K562 (cell line): ENCODE measurements around the gene LAMB2. TPM values are rescaled to one million over a fixed set of nuclear protein-coding genes. Genes with fewer than 3 reads are reported as not detected.

Source experiments
- ARID4B ChIP-seq: sonication (generic); formaldehyde crosslinking; IDR thresholded peaks from 2 replicates; pipeline ENCODE4 v1.8.0; 2022; ENCODE audit warnings: mild to moderate bottlenecking, missing genetic modification reagents
- CCAR2 ChIP-seq: fragments of 200-400 bp; formaldehyde crosslinking; IDR thresholded peaks from 2 replicates; pipeline ENCODE4 v1.6.1; 2017; ENCODE audit warnings: mild to moderate bottlenecking, low read depth, low read length
- CTBP1 ChIP-seq: fragments of 450-650 bp; IDR thresholded peaks from 2 replicates; pipeline ENCODE4 v1.6.1; 2016; ENCODE audit warnings: borderline replicate concordance
- ELF1 ChIP-seq: fragments of 200-800 bp; sonication (Bioruptor generic); IDR thresholded peaks from 2 replicates; pipeline ENCODE4 v1.6.1; 2016; ENCODE audit warnings: missing genetic modification characterization, missing compliant biosample characterization
- MLX ChIP-seq, 2 experiments: fragments of 450-650 bp in 1 of 2; sonication (generic) in 1 of 2; formaldehyde crosslinking; conservative IDR thresholded peaks; 2 replicates each; pipeline versions ENCODE4 v1.4.0 to v1.8.1; 2020 to 2022; ENCODE audit warnings: mild to moderate bottlenecking in 1 of 2, missing genetic modification reagents in 1 of 2
- MXI1 ChIP-seq: IDR thresholded peaks from 2 replicates; pipeline ENCODE4 v1.6.1; 2011; ENCODE audit warnings: low read depth, mild to moderate bottlenecking, improper control_type of control experiment, low read length
- NR2C1 ChIP-seq, 2 experiments: fragments of 450-650 bp; IDR thresholded peaks; 2 replicates each; pipeline ENCODE4 v1.6.1; 2017; ENCODE audit warnings: mild to moderate bottlenecking in 2 of 2, antibody characterized with exemption in 1 of 2, inconsistent platforms in 1 of 2, missing compliant biosample characterization in 1 of 2, missing genetic modification characterization in 1 of 2
- SIRT6 ChIP-seq: IDR thresholded peaks from one replicate; pipeline ENCODE4 v1.6.1; 2012; ENCODE audit warnings: low read depth, mild to moderate bottlenecking, control low read depth, inconsistent platforms, low read length, moderate library complexity
- TBL1XR1 ChIP-seq, 2 experiments: IDR thresholded peaks; 2 replicates each; pipeline ENCODE4 v1.6.1; 2012; ENCODE audit warnings: improper control_type of control experiment in 2 of 2, low read length in 2 of 2, mild to moderate bottlenecking in 1 of 2
- ZNF384 ChIP-seq: IDR thresholded peaks from 2 replicates; pipeline ENCODE4 v1.6.1; 2012; ENCODE audit warnings: low read depth, low read length, improper control_type of control experiment
- ZNF639 ChIP-seq, 2 experiments: fragments of 200-800 bp in 1 of 2; sonication (Bioruptor generic) in 1 of 2; sonication (generic) in 1 of 2; formaldehyde crosslinking in 1 of 2; IDR thresholded peaks in 1 of 2; conservative IDR thresholded peaks in 1 of 2; 2 replicates each; pipeline versions ENCODE4 v1.5.0 to v1.6.1; 2016 to 2020; ENCODE audit warnings: missing compliant biosample characterization in 1 of 2, missing genetic modification characterization in 1 of 2, missing genetic modification reagents in 1 of 2
- ZNF766 ChIP-seq: fragments of 200-800 bp; sonication (Bioruptor generic); conservative IDR thresholded peaks from 2 replicates; pipeline ENCODE4 v1.6.1; 2016; ENCODE audit warnings: missing genetic modification characterization, missing compliant biosample characterization
- ZSCAN29 ChIP-seq: fragments of 450-650 bp; IDR thresholded peaks from 2 replicates; pipeline ENCODE4 v1.6.1; 2017
- polyA plus RNA-seq, 8 experiments: library from polyadenylated mRNA; depleted of rRNA in 4 of 8; stranded (reverse) in 5 of 8; unstranded in 3 of 8; fragments of >200 nt; fragmentation: Nextera tagmentation in 2 of 8; fragmentation: Illumina TruSeq in 1 of 8; extraction: Ambion mirVana in 2 of 8; extraction: Trizol in 1 of 8; gene quantifications; 2 replicates each; pipeline versions ENCODE4 v1.2.1 to v1.2.3, GENCODE V29; 2011 to 2014; ENCODE audit warnings: inconsistent platforms in 1 of 8, missing spikeins in 1 of 8
- total RNA-seq, 7 experiments: library from RNA; depleted of rRNA in 6 of 7; stranded (reverse); fragments of >200 nt in 6 of 7; fragmentation: Illumina TruSeq in 2 of 7; extraction: Trizol in 2 of 7; gene quantifications; 2 replicates each; pipeline versions ENCODE4 v1.2.1 to v1.2.3, GENCODE V29; 2011 to 2021; ENCODE audit warnings: low replicate concordance in 1 of 7
- TF ChIP-seq, protein P1 (sequence below): sonication (generic); formaldehyde crosslinking; IDR thresholded peaks from 2 replicates; pipeline ENCODE4 v1.8.0; 2022; ENCODE audit warnings: missing genetic modification reagents, mild to moderate bottlenecking, borderline replicate concordance
- TF ChIP-seq, protein P2 (sequence below): sonication (generic); formaldehyde crosslinking; IDR thresholded peaks from 2 replicates; pipeline ENCODE4 v1.8.1; 2023; ENCODE audit warnings: mild to moderate bottlenecking, missing genetic modification reagents

The LAMB2 gene
- total and polyA plus RNA-seq, 9 of the 15 experiments (the other 6 are each of a cell fraction or from before 2014, with no cell fraction given), result 1.4 to 26.0 (median 16.2) TPM

- peak; percentile 89 for TF ChIP-seq ARID4B
- TF ChIP-seq CCAR2, result no peak
- no peak for TF ChIP-seq ZSCAN29
- TF ChIP-seq NR2C1 (IDR thresholded peaks at IDR 0.05), result no peak
- TF ChIP-seq NR2C1 (tag; IDR thresholded peaks at IDR 0.05), result no peak
- no peak for TF ChIP-seq MLX (CRISPR knock-in tag; conservative IDR thresholded peaks at IDR 0.05)
- TF ChIP-seq, protein P1, sequence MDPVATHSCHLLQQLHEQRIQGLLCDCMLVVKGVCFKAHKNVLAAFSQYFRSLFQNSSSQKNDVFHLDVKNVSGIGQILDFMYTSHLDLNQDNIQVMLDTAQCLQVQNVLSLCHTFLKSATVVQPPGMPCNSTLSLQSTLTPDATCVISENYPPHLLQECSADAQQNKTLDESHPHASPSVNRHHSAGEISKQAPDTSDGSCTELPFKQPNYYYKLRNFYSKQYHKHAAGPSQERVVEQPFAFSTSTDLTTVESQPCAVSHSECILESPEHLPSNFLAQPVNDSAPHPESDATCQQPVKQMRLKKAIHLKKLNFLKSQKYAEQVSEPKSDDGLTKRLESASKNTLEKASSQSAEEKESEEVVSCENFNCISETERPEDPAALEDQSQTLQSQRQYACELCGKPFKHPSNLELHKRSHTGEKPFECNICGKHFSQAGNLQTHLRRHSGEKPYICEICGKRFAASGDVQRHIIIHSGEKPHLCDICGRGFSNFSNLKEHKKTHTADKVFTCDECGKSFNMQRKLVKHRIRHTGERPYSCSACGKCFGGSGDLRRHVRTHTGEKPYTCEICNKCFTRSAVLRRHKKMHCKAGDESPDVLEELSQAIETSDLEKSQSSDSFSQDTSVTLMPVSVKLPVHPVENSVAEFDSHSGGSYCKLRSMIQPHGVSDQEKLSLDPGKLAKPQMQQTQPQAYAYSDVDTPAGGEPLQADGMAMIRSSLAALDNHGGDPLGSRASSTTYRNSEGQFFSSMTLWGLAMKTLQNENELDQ (CRISPR knock-in tag), result no peak
- no peak for TF ChIP-seq MXI1
- TF ChIP-seq TBL1XR1 (IDR thresholded peaks at IDR 0.05; ENCODE audit: low read length in 2 of 2), result peak in 1 of 2 experiments; percentile 26; a peak in 1 of 4 replicates
- no peak for TF ChIP-seq SIRT6
- no peak for TF ChIP-seq ELF1 (tag)
- TF ChIP-seq, protein P2, sequence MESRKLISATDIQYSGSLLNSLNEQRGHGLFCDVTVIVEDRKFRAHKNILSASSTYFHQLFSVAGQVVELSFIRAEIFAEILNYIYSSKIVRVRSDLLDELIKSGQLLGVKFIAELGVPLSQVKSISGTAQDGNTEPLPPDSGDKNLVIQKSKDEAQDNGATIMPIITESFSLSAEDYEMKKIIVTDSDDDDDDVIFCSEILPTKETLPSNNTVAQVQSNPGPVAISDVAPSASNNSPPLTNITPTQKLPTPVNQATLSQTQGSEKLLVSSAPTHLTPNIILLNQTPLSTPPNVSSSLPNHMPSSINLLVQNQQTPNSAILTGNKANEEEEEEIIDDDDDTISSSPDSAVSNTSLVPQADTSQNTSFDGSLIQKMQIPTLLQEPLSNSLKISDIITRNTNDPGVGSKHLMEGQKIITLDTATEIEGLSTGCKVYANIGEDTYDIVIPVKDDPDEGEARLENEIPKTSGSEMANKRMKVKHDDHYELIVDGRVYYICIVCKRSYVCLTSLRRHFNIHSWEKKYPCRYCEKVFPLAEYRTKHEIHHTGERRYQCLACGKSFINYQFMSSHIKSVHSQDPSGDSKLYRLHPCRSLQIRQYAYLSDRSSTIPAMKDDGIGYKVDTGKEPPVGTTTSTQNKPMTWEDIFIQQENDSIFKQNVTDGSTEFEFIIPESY (CRISPR knock-in tag), result peak; percentile 52; the same call in 1 of the 2 replicates
- TF ChIP-seq ZNF384, result no peak
- TF ChIP-seq ZNF766 (CRISPR knock-in tag), result peak; percentile 91
- TF ChIP-seq ZNF639 (CRISPR knock-in tag; conservative IDR thresholded peaks at IDR 0.05 in 1 of 2, IDR thresholded peaks at IDR 0.05 in 1 of 2), result peak in 1 of 2 experiments; percentile 50; a peak in 1 of 4 replicates
- peak; percentile 63; the same call in 1 of the 2 replicates for TF ChIP-seq CTBP1
Observed at GRCh38 chr3:49171119-49171774, 38.4 kb upstream of the LAMB2 start, which contains the start of gene KLHDC8B (continued).
